ENCODE data around the gene ELMO1. TPM values are rescaled to one million over a fixed set of nuclear protein-coding genes. Genes with fewer than 3 reads are reported as not detected.

The ELMO1 gene
- total and polyA plus RNA-seq, 2 experiments from 2014 or later = 6.5 to 24.9 TPM

GRCh38 chr7:37489703-37490102, 41.0 kb upstream of the ELMO1 start:
- Mint-ChIP-seq H3K4me3 (no peak overlapping the region), H3K4me1 (peaks cover 9% of the 10 kb centered on the region; the same call in 2 of the 3 replicates), H3K27me3 (ENCODE audit: insufficient read depth, low read depth, poor library complexity) (peaks cover 4% of the 10 kb centered on the region), H3K9me3 (peaks cover 25% of the 10 kb centered on the region), H3K36me3 (ENCODE audit: low read depth) (peaks cover 20% of the 10 kb centered on the region; the same call in 2 of the 3 replicates), H3K27ac (no peak overlapping the region)
- H3F3A ChIP-seq (replicated peaks; ENCODE audit: low read depth) = no peaks in the 10 kb centered on the region
- H2AFZ ChIP-seq = no peak overlapping the region
- H3K4me3 ChIP-seq = no peak overlapping the region
- ATAC-seq (no peak), DNase-seq (ENCODE audit: low spot score) (peak; percentile 37)
- no peak for TF ChIP-seq ETS1 (IDR thresholded peaks at IDR 0.05)
- no peak for TF ChIP-seq CTCF (conservative IDR thresholded peaks at IDR 0.05; ENCODE audit: low read depth in 2 of 2)
- TF ChIP-seq REST (IDR thresholded peaks at IDR 0.05; ENCODE audit: unreplicated experiment) = no peak
- no peak for TF ChIP-seq NANOG (IDR thresholded peaks at IDR 0.05; ENCODE audit: borderline replicate concordance)
- TF ChIP-seq STAT1 (IDR thresholded peaks at IDR 0.05; ENCODE audit: unreplicated experiment) = no peak
- TF ChIP-seq EZH2phosphoT487 (IDR thresholded peaks at IDR 0.05; ENCODE audit: unreplicated experiment) = no peak
- no peak for TF ChIP-seq ZNF114 (CRISPR knock-in tag; IDR thresholded peaks at IDR 0.05)
- TF ChIP-seq EZH2 (IDR thresholded peaks at IDR 0.05; ENCODE audit: low read depth, unreplicated experiment) = no peak
- no peak for TF ChIP-seq ZNF331 (CRISPR knock-in tag; IDR thresholded peaks at IDR 0.05; ENCODE audit: low read depth)
- no peak for TF ChIP-seq CREB1 (CRISPR knock-in tag; IDR thresholded peaks at IDR 0.05; ENCODE audit: low read depth)
- TF ChIP-seq ZNF462 (CRISPR knock-in tag; IDR thresholded peaks at IDR 0.05) = no peak
- no peak for TF ChIP-seq POLR2AphosphoS5 (IDR thresholded peaks at IDR 0.05; ENCODE audit: low read depth)
- TF ChIP-seq JUNB (IDR thresholded peaks at IDR 0.05; ENCODE audit: unreplicated experiment) = no peak
- H3K4me1 ChIP-seq (ENCODE audit: insufficient read depth) = no peaks in the 10 kb centered on the region; the same call in 1 of the 2 replicates
- H3K9me2 ChIP-seq (ENCODE audit: insufficient read depth) = peaks cover 3% of the 10 kb centered on the region; the same call in 1 of the 2 replicates
- peak overlapping the region; percentile 6; the same call in 1 of the 2 replicates for H3K27ac ChIP-seq (ENCODE audit: low read depth)
- no peaks in the 10 kb centered on the region for H4K20me1 ChIP-seq (replicated peaks; ENCODE audit: insufficient read depth)
- 0 out of 2 replicates have a peak, but pooled peaks cover 3% of the 10 kb centered on the region for H3K36me3 ChIP-seq (ENCODE audit: insufficient read depth)
- H3K79me2 ChIP-seq (replicated peaks; ENCODE audit: insufficient read depth) = no peaks in the 10 kb centered on the region
- no peaks in the 10 kb centered on the region for H3K27me3 ChIP-seq (ENCODE audit: insufficient read depth)
- no peak overlapping the region for H3K4me2 ChIP-seq

Measured in GM23338 (cell line).